ENCODE results near the gene FAM217B.

The FAM217B gene

DNA sequence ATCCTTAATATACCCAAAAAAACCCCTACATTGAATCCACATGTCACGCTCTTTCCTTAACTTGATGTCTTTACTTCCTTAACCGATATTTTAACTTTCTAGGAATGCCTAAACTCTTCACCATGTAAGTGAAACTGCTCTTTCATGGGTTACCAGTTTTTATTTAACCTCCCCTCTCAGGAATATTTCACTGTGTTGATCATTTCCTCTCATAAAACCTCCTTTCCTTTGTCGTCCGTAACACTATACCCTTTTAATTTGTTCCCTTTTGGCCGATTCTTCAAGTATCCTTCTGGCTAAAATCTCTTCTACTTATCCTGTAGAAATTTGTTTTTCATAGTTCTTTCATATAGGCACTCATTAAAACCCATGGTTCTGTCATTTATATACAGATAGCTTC, 31.3 kb upstream of the FAM217B start:
- no peak for DNase-seq
- Histone ChIP-seq H3K4me1 (no peaks in the 10 kb centered on the region), H3K9me3 (no peaks in the 10 kb centered on the region), H3K27ac (no peak overlapping the region), H3K27me3 (no peaks in the 10 kb centered on the region), H3K36me3 (no peaks in the 10 kb centered on the region), H3K4me3 (no peak overlapping the region)
- intact Hi-C loops (cut with DNase I; ENCODE audit: low total_unique reads): no loop called here
- TF ChIP-seq, protein P1, sequence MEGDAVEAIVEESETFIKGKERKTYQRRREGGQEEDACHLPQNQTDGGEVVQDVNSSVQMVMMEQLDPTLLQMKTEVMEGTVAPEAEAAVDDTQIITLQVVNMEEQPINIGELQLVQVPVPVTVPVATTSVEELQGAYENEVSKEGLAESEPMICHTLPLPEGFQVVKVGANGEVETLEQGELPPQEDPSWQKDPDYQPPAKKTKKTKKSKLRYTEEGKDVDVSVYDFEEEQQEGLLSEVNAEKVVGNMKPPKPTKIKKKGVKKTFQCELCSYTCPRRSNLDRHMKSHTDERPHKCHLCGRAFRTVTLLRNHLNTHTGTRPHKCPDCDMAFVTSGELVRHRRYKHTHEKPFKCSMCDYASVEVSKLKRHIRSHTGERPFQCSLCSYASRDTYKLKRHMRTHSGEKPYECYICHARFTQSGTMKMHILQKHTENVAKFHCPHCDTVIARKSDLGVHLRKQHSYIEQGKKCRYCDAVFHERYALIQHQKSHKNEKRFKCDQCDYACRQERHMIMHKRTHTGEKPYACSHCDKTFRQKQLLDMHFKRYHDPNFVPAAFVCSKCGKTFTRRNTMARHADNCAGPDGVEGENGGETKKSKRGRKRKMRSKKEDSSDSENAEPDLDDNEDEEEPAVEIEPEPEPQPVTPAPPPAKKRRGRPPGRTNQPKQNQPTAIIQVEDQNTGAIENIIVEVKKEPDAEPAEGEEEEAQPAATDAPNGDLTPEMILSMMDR (IDR thresholded peaks at IDR 0.05): no peak

DNA sequence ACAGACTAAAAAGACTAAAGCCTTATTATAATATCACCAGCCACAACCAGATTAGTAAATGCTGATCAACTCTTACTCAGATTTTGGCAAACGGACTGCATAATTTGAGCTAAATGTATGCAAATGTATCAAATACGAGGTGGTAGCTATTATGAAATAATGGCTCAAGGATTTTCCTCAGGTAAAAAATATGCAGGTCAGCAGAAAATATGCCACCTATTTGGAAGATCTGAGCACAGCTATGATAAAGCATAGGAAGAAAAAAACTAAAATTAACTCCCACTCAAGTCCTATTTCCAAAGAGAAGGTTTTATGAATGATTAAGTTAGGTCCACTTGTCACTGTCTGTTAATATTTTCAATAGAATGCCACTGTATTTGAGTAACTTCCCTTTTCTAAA, 29.1 kb upstream of the FAM217B start:
- Histone ChIP-seq H3K4me1 (no peaks in the 10 kb centered on the region), H3K4me3 (no peak overlapping the region)
- intact Hi-C loops (cut with DNase I; ENCODE audit: low total_unique reads): no loop called here

DNA sequence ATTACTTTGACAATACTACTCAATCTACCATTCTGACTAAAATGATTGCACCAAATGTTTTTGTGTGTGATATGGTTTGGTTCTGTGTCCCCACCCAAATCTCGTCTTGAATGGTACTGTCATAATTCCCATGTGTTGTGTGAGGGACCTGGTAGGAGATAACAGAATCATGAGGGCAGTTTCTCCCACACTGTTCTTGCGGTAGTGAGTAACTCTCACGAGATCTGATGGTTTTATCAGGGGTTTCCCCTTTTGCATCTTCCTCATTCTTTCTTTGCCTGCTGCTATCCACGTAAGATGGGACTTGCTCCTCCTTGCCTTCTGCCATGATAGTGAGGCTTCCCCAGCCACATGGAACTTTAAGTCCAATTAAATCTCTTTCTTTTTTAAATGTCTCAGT, 27.6 kb upstream of the FAM217B start:
- H3K36me3 ChIP-seq: no peaks in the 10 kb centered on the region
- no peaks in the 10 kb centered on the region for H3K27me3 ChIP-seq
- H3K4me3 ChIP-seq: no peak overlapping the region
- intact Hi-C loops (cut with DNase I; ENCODE audit: low total_unique reads): no loop called here
- no peak for DNase-seq
- H3K4me1 ChIP-seq: no peaks in the 10 kb centered on the region
- H3K9me3 ChIP-seq: no peaks in the 10 kb centered on the region
- TF ChIP-seq, protein P1 (IDR thresholded peaks at IDR 0.05): no peak
- no peak overlapping the region for H3K27ac ChIP-seq

More for the DNA sequence above, 29.1 kb upstream of the FAM217B start:
- H3K9me3 ChIP-seq: no peaks in the 10 kb centered on the region
- H3K36me3 ChIP-seq: no peaks in the 10 kb centered on the region
- TF ChIP-seq, protein P1 (IDR thresholded peaks at IDR 0.05): no peak
- no peaks in the 10 kb centered on the region for H3K27me3 ChIP-seq
- no peak overlapping the region for H3K27ac ChIP-seq
- DNase-seq: no peak

DNA sequence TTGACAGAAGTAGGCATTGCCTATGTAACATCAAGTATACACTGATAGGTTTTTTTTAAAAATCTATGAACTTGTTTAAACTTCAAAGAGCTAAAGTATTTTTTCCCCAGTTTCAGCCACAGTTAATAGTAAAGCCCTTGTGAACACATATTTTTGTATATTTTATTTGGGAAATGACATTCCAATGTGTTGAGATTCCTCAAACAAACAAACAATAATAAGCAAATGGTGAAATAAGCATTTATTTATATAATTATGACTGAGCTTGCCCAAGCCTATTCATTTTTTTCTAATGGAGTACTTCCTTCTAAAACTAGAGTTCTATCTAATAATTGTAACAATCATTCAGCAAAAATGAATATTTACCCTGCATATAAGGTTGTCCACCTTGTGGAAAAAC, 19.2 kb upstream of the FAM217B start:
- no peak overlapping the region for H3K4me3 ChIP-seq
- intact Hi-C loops (cut with DNase I; ENCODE audit: low total_unique reads): no loop called here
- no peak overlapping the region for H3K27ac ChIP-seq
- TF ChIP-seq, protein P1 (IDR thresholded peaks at IDR 0.05): no peak
- H3K36me3 ChIP-seq: no peaks in the 10 kb centered on the region
- H3K27me3 ChIP-seq: no peaks in the 10 kb centered on the region
- H3K9me3 ChIP-seq: no peaks in the 10 kb centered on the region
- DNase-seq: no peak
- H3K4me1 ChIP-seq: no peaks in the 10 kb centered on the region

DNA sequence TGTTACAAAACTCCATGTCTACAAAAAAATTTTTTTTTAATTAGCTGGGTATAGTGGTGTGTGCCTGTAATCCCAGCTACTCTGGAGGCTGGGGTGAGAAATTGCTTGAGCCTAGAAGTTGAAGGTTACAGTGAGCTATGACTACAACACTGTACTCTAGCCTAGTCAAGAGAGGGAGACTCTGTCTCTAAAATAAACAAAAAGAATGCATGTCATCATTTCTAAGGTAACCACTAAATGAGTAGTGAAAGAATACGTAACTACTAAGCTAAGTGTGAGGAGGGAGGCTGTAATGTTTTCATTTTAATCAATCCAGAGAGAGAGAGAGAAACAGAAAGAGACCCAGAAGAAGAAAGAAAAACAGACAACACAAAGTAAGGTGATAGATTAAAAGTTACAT, 16.7 kb upstream of the FAM217B start:
- no peak overlapping the region for H3K27ac ChIP-seq
- H3K9me3 ChIP-seq: no peaks in the 10 kb centered on the region
- intact Hi-C loops (cut with DNase I; ENCODE audit: low total_unique reads): no loop called here
- DNase-seq: no peak
- H3K27me3 ChIP-seq: no peaks in the 10 kb centered on the region
- no peaks in the 10 kb centered on the region for H3K4me1 ChIP-seq
- no peaks in the 10 kb centered on the region for H3K36me3 ChIP-seq
- TF ChIP-seq, protein P1 (IDR thresholded peaks at IDR 0.05): no peak
- no peak overlapping the region for H3K4me3 ChIP-seq

DNA sequence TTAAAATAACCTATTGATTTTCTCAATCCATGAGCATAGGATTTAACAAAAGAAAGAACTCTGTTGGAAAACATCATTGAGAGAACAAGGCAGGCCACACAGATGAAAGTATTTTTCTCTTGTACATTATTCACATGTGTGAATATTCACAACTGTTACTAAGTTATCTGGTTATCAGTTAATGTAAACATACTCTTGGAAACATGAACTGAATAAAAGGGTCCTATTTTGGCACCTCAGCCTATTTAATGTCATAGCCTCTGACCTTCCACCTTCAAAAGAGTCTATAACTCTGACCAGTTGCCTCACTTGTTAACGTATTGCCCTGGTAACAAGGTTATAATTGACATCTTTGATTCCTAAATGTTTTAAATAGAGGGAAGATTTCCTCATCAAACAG, 14.8 kb upstream of the FAM217B start:
- no peak for DNase-seq
- intact Hi-C loops (cut with DNase I; ENCODE audit: low total_unique reads): no loop called here
- Histone ChIP-seq H3K9me3 (no peaks in the 10 kb centered on the region), H3K27ac (no peak overlapping the region), H3K27me3 (no peaks in the 10 kb centered on the region), H3K36me3 (no peaks in the 10 kb centered on the region), H3K4me1 (no peaks in the 10 kb centered on the region), H3K4me3 (no peak overlapping the region)
- TF ChIP-seq, protein P1 (IDR thresholded peaks at IDR 0.05): no peak

Data from tibial artery (tissue), 4 donors.